ENCODE data around the gene ITIH4.

Gene ITIH4

DNA sequence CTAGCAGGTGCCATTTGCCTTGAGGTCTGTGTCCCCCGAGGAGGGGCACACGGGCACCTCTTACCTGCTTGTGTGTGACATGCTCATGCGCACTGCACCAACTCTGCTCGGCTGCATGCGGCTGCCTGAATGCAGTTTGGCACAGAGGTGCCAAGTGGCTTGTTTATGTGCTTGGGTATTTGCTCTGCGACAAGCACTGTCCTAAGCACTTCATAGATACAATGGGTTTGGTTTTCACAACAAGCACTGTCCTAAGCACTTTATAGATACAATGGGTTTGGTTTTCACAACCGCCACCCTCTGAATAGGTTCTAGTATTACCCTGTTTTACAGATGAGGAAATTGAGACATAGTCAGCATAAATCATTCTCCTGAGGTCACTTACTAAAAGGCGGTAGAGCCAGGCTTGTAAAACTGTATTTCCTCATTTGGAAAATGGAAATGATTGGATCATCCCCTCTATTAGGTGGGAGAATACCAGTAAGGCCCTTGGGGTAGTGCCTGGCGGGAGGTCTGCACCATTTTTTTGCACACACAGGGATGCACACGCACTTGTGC lies 487 bp downstream of the ITIH4 start:
- no peak for DNase-seq

- DNase-seq, result no peak
These were observed 990 bp downstream of the ITIH4 start for GRCh38 chr3:52829482-52829881.

DNA sequence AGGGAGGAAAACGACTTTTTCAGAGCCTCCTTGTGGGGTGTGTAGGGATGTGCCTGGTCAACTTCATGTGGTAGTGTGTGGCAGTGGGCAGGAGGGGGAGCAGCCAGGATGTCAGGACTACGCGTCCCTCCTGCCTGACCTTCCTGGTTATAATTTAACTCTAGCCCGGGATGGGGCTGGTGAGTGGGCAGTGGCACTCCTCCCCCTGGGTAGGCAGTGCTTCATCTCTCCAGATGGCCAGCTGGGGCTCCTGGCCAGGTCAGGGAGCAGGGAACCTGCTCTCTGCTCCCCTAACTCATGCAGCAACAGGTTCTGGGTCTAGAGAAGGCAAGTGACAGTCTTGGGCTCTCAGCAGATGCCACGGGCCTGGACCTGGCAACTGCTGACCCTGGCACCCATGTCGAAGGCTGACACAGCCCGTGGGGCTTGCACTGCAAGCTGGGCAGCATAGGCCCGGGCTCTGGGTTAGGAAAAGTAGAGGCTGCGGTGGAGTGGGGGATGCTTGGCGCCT lies 2.6 kb downstream of the ITIH4 start:
- DNase-seq, result no peak

GRCh38 chr3:52827441-52827840 lies 3.0 kb downstream of the ITIH4 start:
- no peak for DNase-seq

- DNase-seq, result no peak
These were observed 6.4 kb downstream of the ITIH4 start for GRCh38 chr3:52824037-52824436.

GRCh38 chr3:52822363-52822762 lies 8.1 kb downstream of the ITIH4 start:
- DNase-seq, result no peak

GRCh38 chr3:52820736-52821135 lies 9.7 kb downstream of the ITIH4 start:
- peak; percentile 6 for DNase-seq

DNA sequence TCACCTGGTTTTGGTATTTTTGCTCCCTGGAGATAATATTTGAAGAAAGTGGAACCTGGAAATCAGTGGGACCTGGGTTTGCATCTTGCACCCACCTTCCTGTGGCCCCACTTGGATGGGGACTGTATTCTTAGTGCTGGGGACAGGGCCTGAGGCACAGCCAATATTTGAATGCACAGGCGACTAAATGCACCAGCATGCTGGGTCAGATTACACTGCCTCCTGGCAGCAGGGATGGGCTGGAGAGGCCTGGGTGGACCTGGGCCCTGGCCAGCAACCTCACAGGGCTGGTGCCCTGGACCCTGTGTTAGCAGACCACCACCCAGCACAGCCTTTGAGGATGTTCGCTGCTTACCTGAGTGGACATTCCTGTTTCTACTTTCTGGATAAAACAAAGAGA lies 10.5 kb downstream of the ITIH4 start:
- DNase-seq, result no peak

DNA sequence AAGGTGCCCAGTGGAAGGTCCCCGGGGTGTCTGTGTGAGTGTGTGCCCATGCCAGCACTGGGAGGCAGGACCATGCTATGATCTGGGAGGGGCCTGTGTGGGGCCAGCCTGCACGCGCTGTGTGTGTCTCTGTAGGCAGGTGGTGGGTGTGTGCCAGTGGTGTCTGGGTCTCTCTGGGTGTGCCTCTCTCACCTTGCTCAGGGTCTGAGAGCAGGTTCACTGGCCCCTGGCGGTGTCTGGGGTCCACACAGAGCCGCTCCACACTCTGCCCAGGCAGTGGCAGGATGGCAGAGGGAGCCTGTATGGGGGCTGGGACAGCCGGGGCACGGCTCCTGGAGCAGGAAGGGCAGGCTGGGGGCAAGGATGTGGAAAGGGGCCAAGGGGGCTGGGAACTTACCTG lies 12.6 kb downstream of the ITIH4 start:
- DNase-seq, result no peak

- DNase-seq, result no peak
These were observed 13.3 kb downstream of the ITIH4 start for GRCh38 chr3:52817221-52817620.

DNA sequence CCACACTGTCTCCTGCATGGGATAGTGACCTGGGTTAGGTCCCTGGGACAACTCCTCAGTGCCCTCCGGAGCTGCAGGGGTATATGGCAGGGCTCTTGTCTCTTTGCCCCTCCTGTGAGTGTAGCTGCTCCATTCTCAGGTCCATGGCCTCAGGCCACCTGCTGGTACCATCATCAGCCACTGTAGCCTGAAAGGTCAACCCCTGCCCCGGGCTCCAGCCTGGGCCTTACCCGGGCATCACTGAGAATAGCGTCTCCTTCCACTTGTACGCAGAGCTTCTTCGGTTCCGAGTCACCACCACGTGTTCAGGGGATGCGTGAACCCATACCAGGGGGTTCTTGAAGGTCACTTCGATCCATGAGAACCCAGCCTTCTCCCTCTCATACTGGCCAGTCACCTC lies 13.8 kb downstream of the ITIH4 start:
- no peak for DNase-seq

DNA sequence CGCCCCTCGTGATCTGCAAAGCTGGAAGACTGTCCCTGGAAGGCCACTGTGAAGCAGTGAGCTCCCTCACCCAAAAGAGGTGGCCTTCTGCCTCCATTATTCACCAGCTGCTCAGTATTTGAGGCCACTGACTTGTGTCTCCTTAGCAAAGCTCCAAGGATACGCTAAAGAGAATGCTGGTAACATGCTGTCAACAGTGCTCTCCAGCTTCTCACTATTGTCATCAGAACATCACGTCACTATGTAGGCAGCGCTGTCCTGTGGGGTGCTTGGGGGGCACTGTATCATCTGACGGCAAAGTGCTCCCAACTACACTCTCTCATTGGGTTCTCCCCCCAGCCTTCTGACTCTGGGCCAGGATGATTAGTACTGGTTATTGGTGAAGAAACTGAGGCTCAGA lies 14.3 kb downstream of the ITIH4 start:
- DNase-seq, result no peak

GRCh38 chr3:52813810-52814209 lies 16.7 kb downstream of the ITIH4 start:
- DNase-seq, result no peak

DNA sequence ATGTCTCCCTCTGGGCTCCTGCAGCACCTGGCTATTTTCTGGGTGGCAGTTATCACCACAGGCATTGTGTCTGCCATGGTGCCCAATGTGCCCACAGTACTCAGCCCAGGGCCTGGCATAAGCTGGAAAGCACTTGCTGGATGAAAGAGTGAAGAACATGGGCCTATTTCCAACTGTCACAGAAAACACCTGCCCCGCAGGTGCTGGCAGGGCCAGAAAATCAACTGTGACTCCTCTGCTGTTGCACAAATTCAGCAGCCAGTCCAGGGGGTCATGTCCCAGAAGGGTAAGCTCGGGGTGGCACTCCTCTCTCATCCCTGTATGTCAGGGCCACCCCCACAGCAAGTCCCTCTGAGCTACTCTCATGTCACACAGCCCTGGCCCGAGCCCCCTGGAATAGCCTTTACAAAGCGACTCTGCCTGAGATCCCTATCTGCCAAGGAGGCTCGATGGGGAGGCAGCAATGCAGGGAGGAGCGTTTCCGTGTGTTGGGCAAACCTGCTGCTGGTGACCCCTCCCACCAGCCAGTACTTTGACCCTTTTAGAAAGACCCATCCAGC lies 18.9 kb downstream of the ITIH4 start:
- no peak for DNase-seq

- DNase-seq, result no peak
These were observed 19.5 kb downstream of the ITIH4 start for GRCh38 chr3:52810923-52811322.

DNA sequence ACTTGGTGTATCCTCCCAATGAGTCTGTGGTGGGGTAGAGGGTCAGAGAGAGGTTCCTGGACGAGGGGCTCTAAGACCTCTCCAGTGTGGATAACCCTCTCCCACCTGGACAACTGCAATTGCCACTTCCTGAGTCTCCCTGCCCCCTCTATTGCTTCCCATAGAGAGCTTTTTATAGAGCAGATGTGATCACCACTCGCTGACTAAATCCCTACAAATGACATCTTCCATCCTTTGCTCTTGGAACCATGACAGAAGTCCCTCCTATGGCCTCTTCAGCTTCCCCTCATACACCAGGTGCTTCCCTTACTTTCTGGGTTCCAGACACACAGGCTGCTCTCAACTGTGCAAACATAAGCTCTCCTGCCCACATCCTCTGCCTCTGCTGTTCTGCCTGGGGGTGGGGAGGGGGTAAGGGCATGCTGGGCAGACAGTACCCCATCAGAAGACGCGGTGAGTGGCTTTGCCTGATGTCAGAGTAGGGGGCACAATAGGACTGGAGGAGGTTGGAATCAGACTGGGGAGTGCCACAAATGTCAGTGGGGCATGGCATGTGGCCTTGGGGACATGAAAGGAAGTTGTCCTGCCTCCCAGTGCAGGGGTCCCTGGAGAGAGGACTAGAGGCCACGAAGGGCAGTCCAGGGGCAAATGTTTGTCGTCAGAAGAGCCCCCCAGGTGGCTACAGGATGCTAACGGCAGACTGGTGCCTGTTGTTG lies 20.7 kb downstream of the ITIH4 start:
- no peak for DNase-seq

DNA sequence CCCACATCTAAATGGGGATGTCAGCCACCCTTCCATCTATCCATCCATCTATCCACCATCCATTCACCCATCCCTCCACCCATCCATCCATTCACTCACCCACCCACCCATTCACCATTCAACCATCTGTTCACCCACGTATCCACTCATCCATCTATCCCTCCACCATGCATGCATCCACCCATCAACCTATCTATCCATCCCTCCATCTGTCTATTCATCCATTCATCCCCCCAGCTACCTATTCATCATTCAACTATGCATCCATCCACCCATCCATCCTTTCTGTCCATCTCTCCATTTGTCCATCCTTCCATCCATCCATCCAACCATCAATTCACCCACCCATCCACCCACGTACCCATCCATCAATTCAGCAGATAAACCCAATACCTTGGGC lies 21.3 kb downstream of the ITIH4 start:
- DNase-seq, result no peak

GRCh38 chr3:52805270-52806039 lies 25.0 kb downstream of the ITIH4 start:
- no peak for DNase-seq

GRCh38 chr3:52801839-52802238 lies 28.6 kb downstream of the ITIH4 start:
- DNase-seq, result no peak

DNA sequence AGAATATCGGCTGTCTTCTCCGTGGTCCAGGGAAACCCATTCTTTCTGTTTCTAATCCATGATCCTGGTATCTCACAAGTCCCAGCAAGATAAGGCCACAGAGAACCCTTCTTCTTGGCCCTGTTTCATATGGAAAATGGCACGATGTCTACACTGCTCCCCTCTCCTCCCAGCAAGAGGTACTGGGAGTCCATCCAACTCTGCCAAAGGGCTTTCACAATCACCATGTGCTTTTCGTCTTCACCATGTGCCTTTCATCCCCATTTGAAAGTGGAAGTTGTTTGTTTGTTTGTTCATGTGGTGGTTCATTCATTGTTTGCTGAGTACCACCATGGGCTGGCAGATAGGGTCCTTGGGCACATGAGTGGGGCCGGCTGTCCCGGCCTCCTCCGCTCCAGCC lies 30.4 kb downstream of the ITIH4 start:
- DNase-seq, result no peak

GRCh38 chr3:52798978-52799476 lies 31.4 kb downstream of the ITIH4 start:
- no peak for DNase-seq

- no peak for DNase-seq
These were observed 32.0 kb downstream of the ITIH4 start for GRCh38 chr3:52798376-52798977.

DNA sequence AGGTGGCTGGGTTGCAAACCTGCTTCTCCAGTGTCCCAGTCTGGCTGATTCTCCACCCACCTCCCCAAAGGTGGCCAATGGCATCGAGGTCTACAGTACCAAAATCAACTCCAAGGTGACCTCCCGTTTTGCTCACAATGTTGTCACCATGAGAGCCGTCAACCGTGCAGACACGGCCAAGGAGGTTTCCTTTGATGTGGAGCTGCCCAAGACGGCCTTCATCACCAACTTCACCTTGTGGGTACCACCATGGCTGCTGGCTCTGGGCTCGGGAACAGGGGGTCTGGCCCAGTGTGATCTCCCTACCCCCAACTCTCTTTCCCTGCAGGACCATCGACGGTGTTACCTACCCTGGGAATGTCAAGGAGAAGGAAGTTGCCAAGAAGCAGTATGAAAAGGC lies 34.1 kb downstream of the ITIH4 start:
- no peak for DNase-seq

Measured in activated CD4-positive, alpha-beta T cell treated with anti-CD3 and anti-CD28 coated beads, Interleukin-2, amount 50 U/mL, for 1 hour (primary cell).